GM21717 (cell line): ENCODE results near the gene PTOV1.

ENCODE experiments used
- ATAC-seq: cut with Tn5 transposase; IDR thresholded peaks from one replicate; pipeline ENCODE4 v1.9.1; 2021; ENCODE audit warnings: mild to moderate bottlenecking, moderate library complexity; ENCODE audit not compliant: unreplicated experiment

The PTOV1 gene

GRCh38 chr19:49872245-49873128, 21.5 kb downstream of the PTOV1 start:
- ATAC-seq = no peak

GRCh38 chr19:49873129-49873521, 22.2 kb downstream of the PTOV1 start:
- ATAC-seq = no peak

GRCh38 chr19:49873834-49874233, 22.9 kb downstream of the PTOV1 start:
- ATAC-seq = no peak

- no peak for ATAC-seq
Measured at GRCh38 chr19:49874503-49875157, 23.7 kb downstream of the PTOV1 start.

- no peak for ATAC-seq
Measured at GRCh38 chr19:49875177-49875576, 24.2 kb downstream of the PTOV1 start.

GRCh38 chr19:49875857-49876421, 25.0 kb downstream of the PTOV1 start:
- ATAC-seq = no peak

- peak; percentile 35 for ATAC-seq
Measured at GRCh38 chr19:49876422-49877019, 25.6 kb downstream of the PTOV1 start.

- ATAC-seq = peak; percentile 49
Measured at GRCh38 chr19:49877020-49877878, 26.3 kb downstream of the PTOV1 start, which contains the start of the genes AKT1S1 and TBC1D17. AKT1S1 (minus strand) TSS chr19:49877355; CDS start chr19:49873295, 4,060 bp downstream. TBC1D17 (plus strand) TSS chr19:49877702; CDS start chr19:49877724, 22 bp downstream.

- ATAC-seq = peak; percentile 35
Measured at GRCh38 chr19:49877879-49878743, 27.2 kb downstream of the PTOV1 start.

- ATAC-seq = no peak
Measured at GRCh38 chr19:49878744-49879070, 27.7 kb downstream of the PTOV1 start.

GRCh38 chr19:49879243-49879963, 28.4 kb downstream of the PTOV1 start:
- no peak for ATAC-seq

- ATAC-seq = no peak
Measured at GRCh38 chr19:49880162-49880869, 29.4 kb downstream of the PTOV1 start.

GRCh38 chr19:49881186-49881585, 30.2 kb downstream of the PTOV1 start:
- no peak for ATAC-seq

GRCh38 chr19:49881672-49882394, 30.9 kb downstream of the PTOV1 start:
- no peak for ATAC-seq

GRCh38 chr19:49882643-49883042, 31.7 kb downstream of the PTOV1 start:
- ATAC-seq = no peak

GRCh38 chr19:49883094-49883493, 32.1 kb downstream of the PTOV1 start:
- no peak for ATAC-seq

GRCh38 chr19:49884109-49884508, 33.1 kb downstream of the PTOV1 start:
- no peak for ATAC-seq

- ATAC-seq = no peak
Measured at GRCh38 chr19:49884760-49885159, 33.8 kb downstream of the PTOV1 start.
